MM.1S (cell line): ENCODE data around the gene SDC1.

Experiments
- EZH2phosphoT487 ChIP-seq: fragments of 300-600 bp; sonication (generic); IDR thresholded peaks from 2 replicates; pipeline ENCODE4 v1.6.1; 2018; ENCODE audit warnings: antibody characterized with exemption, low read length
- TF ChIP-seq, protein P1 (sequence below): fragments of 300-600 bp; sonication (generic); IDR thresholded peaks from 2 replicates; pipeline ENCODE4 v1.5.1; 2016; ENCODE audit warnings: antibody characterized with exemption, low read length, mixed read lengths

DNA sequence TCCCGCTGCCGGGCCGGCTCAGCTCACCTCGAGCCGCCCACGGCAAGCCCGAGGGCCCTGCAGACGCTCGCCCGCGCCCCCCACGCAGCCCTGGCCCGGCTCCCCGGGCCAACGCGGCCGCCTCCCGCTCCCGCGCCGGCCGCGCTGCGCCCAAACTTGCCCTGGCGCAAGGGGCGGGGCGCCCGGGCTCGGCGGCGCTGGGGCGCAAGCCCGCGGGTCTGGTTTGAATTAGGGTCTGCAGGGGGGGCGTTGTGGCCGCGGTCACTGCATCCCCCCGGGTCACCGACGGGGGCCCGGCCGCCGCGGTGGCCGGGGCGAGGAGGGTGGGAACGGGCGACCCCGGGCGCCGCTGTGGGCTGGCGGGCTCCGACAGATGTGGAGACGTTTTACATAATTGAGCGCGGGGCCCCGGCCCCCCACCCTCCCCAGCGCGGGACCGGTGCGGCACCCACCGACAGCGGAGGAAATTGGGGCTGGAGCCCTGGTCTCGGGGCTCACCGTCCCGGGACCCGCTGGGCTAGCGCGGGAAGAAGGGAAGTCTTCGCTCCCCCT is 690 bp downstream of the SDC1 start:
- TF ChIP-seq, protein P1, sequence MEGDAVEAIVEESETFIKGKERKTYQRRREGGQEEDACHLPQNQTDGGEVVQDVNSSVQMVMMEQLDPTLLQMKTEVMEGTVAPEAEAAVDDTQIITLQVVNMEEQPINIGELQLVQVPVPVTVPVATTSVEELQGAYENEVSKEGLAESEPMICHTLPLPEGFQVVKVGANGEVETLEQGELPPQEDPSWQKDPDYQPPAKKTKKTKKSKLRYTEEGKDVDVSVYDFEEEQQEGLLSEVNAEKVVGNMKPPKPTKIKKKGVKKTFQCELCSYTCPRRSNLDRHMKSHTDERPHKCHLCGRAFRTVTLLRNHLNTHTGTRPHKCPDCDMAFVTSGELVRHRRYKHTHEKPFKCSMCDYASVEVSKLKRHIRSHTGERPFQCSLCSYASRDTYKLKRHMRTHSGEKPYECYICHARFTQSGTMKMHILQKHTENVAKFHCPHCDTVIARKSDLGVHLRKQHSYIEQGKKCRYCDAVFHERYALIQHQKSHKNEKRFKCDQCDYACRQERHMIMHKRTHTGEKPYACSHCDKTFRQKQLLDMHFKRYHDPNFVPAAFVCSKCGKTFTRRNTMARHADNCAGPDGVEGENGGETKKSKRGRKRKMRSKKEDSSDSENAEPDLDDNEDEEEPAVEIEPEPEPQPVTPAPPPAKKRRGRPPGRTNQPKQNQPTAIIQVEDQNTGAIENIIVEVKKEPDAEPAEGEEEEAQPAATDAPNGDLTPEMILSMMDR: no peak
- TF ChIP-seq EZH2phosphoT487: no peak
